A549 (cell line): ENCODE measurements around the gene PDYN.

Experiments used
- EP300 ChIP-seq, 2 experiments: fragments of >200 bp; sonication (Bioruptor Twin); formaldehyde crosslinking; IDR thresholded peaks; 2 replicates in 1 of 2; 3 replicates in 1 of 2; pipeline ENCODE4 v1.6.1; 2016 to 2017
- ESRRA ChIP-seq: fragments of 150-350 bp; IDR thresholded peaks from 2 replicates; pipeline ENCODE4 v1.6.1; 2014; ENCODE audit warnings: mild to moderate bottlenecking, low read length, borderline replicate concordance
- HDAC2 ChIP-seq: fragments of 200-600 bp; sonication (generic); IDR thresholded peaks from 2 replicates; pipeline ENCODE4 v1.6.1; 2016
- HOXA7 ChIP-seq: fragments of 250-450 bp; sonication (Bioruptor Pico); IDR thresholded peaks from 2 replicates; pipeline ENCODE4 v1.5.0; 2020; ENCODE audit warnings: mild to moderate bottlenecking, moderate library complexity
- JUN ChIP-seq, 2 experiments: fragments of >200 bp; sonication (Bioruptor Twin); formaldehyde crosslinking; IDR thresholded peaks; 2 replicates in 1 of 2; 3 replicates in 1 of 2; pipeline ENCODE4 v1.6.1; 2016 to 2017
- POLR2A ChIP-seq: IDR thresholded peaks from 2 replicates; pipeline ENCODE4 v1.6.1; 2012; ENCODE audit warnings: mild to moderate bottlenecking, low read length
- POLR2AphosphoS2 ChIP-seq: conservative IDR thresholded peaks from 2 replicates; pipeline ENCODE4 v1.6.1; 2012; ENCODE audit warnings: low read length, improper control_type of control experiment, inconsistent platforms
- TF ChIP-seq, protein P1 (sequence below): fragments of >200 bp; sonication (Bioruptor Twin); formaldehyde crosslinking; IDR thresholded peaks from 3 replicates; pipeline ENCODE4 v1.5.1; 2016
- TF ChIP-seq, protein P2 (sequence below): fragments of 250-450 bp; sonication (Bioruptor Pico); IDR thresholded peaks from 2 replicates; pipeline ENCODE4 v1.5.0; 2021; ENCODE audit warnings: mild to moderate bottlenecking, moderate library complexity, borderline replicate concordance
- TF ChIP-seq, protein P3 (sequence below): fragments of 450-650 bp; IDR thresholded peaks from 2 replicates; pipeline ENCODE4 v1.6.1; 2014; ENCODE audit warnings: antibody characterized with exemption
- TF ChIP-seq, protein P4 (sequence below): fragments of 200-600 bp; sonication (generic); IDR thresholded peaks from 2 replicates; pipeline ENCODE4 v1.6.1; 2016; ENCODE audit warnings: antibody characterized with exemption, mild to moderate bottlenecking, moderate library complexity
- TF ChIP-seq, protein P5 (sequence below): IDR thresholded peaks from 2 replicates; pipeline ENCODE4 v1.6.1; 2012
- TF ChIP-seq, protein P6 (sequence below): IDR thresholded peaks from 2 replicates; pipeline ENCODE4 v1.6.1; 2012

DNA sequence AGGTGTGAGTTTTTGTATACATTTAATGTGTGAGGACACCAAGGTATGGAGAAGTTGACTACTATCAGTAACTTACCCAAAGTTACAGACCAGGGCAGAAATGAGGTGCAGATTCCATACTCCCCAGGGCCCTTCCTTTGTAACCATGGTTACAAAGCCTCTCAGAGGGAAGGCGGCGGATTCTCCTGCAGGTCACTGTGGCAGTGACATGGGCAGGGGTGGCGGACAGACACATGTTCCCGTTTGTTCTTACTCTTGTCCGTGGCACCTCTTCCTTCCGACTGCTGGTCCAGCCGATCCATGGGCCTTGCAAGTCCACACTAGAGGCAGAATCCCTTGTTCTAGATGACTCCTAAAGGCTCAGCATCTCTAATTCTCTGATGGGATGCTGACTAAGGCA lies 43.0 kb downstream of the PDYN start:
- TF ChIP-seq, protein P1, sequence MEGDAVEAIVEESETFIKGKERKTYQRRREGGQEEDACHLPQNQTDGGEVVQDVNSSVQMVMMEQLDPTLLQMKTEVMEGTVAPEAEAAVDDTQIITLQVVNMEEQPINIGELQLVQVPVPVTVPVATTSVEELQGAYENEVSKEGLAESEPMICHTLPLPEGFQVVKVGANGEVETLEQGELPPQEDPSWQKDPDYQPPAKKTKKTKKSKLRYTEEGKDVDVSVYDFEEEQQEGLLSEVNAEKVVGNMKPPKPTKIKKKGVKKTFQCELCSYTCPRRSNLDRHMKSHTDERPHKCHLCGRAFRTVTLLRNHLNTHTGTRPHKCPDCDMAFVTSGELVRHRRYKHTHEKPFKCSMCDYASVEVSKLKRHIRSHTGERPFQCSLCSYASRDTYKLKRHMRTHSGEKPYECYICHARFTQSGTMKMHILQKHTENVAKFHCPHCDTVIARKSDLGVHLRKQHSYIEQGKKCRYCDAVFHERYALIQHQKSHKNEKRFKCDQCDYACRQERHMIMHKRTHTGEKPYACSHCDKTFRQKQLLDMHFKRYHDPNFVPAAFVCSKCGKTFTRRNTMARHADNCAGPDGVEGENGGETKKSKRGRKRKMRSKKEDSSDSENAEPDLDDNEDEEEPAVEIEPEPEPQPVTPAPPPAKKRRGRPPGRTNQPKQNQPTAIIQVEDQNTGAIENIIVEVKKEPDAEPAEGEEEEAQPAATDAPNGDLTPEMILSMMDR, result no peak
- TF ChIP-seq POLR2AphosphoS2 (no peak), POLR2A (no peak), ESRRA (no peak), EP300 (IDR thresholded peaks at IDR 0.05) (no peak), HDAC2 (no peak), JUN (IDR thresholded peaks at IDR 0.05) (no peak), HOXA7 (CRISPR knock-in tag) (no peak)
- TF ChIP-seq, protein P2, sequence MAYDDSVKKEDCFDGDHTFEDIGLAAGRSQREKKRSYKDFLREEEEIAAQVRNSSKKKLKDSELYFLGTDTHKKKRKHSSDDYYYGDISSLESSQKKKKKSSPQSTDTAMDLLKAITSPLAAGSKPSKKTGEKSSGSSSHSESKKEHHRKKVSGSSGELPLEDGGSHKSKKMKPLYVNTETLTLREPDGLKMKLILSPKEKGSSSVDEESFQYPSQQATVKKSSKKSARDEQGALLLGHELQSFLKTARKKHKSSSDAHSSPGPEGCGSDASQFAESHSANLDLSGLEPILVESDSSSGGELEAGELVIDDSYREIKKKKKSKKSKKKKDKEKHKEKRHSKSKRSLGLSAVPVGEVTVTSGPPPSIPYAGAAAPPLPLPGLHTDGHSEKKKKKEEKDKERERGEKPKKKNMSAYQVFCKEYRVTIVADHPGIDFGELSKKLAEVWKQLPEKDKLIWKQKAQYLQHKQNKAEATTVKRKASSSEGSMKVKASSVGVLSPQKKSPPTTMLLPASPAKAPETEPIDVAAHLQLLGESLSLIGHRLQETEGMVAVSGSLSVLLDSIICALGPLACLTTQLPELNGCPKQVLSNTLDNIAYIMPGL (CRISPR knock-in tag), result no peak
- TF ChIP-seq, protein P3, sequence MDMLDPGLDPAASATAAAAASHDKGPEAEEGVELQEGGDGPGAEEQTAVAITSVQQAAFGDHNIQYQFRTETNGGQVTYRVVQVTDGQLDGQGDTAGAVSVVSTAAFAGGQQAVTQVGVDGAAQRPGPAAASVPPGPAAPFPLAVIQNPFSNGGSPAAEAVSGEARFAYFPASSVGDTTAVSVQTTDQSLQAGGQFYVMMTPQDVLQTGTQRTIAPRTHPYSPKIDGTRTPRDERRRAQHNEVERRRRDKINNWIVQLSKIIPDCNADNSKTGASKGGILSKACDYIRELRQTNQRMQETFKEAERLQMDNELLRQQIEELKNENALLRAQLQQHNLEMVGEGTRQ, result no peak
- TF ChIP-seq, protein P4, sequence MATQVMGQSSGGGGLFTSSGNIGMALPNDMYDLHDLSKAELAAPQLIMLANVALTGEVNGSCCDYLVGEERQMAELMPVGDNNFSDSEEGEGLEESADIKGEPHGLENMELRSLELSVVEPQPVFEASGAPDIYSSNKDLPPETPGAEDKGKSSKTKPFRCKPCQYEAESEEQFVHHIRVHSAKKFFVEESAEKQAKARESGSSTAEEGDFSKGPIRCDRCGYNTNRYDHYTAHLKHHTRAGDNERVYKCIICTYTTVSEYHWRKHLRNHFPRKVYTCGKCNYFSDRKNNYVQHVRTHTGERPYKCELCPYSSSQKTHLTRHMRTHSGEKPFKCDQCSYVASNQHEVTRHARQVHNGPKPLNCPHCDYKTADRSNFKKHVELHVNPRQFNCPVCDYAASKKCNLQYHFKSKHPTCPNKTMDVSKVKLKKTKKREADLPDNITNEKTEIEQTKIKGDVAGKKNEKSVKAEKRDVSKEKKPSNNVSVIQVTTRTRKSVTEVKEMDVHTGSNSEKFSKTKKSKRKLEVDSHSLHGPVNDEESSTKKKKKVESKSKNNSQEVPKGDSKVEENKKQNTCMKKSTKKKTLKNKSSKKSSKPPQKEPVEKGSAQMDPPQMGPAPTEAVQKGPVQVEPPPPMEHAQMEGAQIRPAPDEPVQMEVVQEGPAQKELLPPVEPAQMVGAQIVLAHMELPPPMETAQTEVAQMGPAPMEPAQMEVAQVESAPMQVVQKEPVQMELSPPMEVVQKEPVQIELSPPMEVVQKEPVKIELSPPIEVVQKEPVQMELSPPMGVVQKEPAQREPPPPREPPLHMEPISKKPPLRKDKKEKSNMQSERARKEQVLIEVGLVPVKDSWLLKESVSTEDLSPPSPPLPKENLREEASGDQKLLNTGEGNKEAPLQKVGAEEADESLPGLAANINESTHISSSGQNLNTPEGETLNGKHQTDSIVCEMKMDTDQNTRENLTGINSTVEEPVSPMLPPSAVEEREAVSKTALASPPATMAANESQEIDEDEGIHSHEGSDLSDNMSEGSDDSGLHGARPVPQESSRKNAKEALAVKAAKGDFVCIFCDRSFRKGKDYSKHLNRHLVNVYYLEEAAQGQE, result no peak
- TF ChIP-seq, protein P5, sequence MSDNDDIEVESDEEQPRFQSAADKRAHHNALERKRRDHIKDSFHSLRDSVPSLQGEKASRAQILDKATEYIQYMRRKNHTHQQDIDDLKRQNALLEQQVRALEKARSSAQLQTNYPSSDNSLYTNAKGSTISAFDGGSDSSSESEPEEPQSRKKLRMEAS, result no peak
- TF ChIP-seq, protein P6, sequence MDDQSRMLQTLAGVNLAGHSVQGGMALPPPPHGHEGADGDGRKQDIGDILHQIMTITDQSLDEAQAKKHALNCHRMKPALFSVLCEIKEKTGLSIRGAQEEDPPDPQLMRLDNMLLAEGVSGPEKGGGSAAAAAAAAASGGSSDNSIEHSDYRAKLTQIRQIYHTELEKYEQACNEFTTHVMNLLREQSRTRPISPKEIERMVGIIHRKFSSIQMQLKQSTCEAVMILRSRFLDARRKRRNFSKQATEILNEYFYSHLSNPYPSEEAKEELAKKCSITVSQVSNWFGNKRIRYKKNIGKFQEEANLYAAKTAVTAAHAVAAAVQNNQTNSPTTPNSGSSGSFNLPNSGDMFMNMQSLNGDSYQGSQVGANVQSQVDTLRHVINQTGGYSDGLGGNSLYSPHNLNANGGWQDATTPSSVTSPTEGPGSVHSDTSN, result no peak
